ENCODE data around the gene TMEM200A. TPM values are rescaled to one million over a fixed set of nuclear protein-coding genes. Genes with fewer than 3 reads are reported as not detected.

The TMEM200A gene
- total RNA-seq (2021; fragmentation: NEBNext Ultra II Directional; extraction: Animal tissue kit (Norgen Biotek cat#: 25700)) = 100 to 1,000 TPM in 4 of 6 experiments, 10 to 100 TPM in 2; 78.0 to 131 (median 114) TPM
- long read RNA-seq, transcript TMEM200A-204 (2 exons, 2,899 nt) = minor isoform, 25 of 90 reads
- long read RNA-seq, transcript TMEM200A-201 (3 exons, 3,512 nt) = major isoform, 39 of 90 reads
- long read RNA-seq, partial matches to known transcripts = 22 of 90 reads
- long read RNA-seq, other reads (novel, unspliced or antisense) = 4 of 90 reads

DNA sequence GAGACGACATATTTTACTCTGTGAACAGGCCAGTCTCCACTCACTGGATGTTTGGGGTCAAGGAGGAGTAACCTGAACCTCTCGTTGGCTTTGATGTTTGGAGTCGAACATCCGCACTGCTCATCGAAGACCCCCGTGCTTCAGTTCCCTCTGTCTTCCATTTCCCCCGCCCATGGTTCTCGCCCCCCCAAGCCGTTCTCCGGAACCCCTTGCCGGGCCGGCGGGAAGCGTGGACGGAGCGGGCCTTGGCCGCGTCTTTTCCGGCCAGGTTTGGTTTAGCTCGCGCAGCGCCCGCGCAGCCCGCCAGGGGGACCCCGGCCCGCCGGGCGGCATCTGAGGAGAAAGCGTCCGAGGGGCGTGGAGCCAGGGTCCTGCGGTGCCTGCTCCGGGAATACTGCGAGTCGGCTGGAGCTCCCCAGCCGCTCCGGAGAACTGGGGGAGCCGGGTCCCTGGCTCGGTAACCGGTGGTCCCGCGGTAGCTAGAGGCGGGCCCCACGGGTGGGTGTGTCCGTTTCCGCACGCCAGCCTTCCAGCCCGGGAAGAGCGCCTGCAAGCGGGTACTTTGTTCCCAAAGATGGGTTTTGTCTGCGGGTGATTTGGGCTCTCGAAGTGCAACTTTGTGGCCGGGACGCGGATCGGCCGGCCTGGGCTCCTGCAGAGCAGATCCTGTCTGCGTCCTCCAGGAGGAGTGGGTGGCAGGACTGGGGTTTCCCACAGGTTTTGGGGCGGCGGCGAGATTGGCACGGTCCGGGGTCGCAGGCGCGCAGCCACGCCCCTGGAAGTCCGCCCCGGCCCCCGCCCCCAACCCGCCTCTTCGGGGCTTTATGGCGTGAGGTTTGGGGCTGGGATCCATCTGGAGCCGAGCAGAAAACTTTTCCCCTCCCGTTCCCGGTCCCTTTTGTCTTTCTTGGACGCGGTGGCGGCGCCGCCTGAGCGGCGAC is at the start of gene TMEM200A:
Gene TMEM200A (plus strand): TSS at position 852 of the 941 bp plus-strand sequence. CDS start 74,406 bp downstream, outside the sequence.
- Mint-ChIP-seq H3K4me3 (peak within 1 kb of the TSS; percentile 92), H3K4me1 (ENCODE audit: low read depth) (peaks cover 49% of the 10 kb centered on the region), H3K36me3 (ENCODE audit: low read depth) (peaks cover 35% of the 10 kb centered on the region), H3K27ac (peak within 1 kb of the TSS; percentile 75), H3K27me3 (ENCODE audit: insufficient read depth) (no peaks in the 10 kb centered on the region; the same call in 1 of the 2 replicates), H3K9me3 (no peaks in the 10 kb centered on the region)
- TF ChIP-seq CTCF (IDR thresholded peaks at IDR 0.05) = peak; percentile 91
- DNase-seq = peak; percentile 39

- peak; percentile 10 for DNase-seq
- Mint-ChIP-seq H3K4me3 (no peak overlapping the region), H3K27ac (no peak overlapping the region), H3K36me3 (ENCODE audit: low read depth) (no peaks in the 10 kb centered on the region), H3K9me3 (no peaks in the 10 kb centered on the region), H3K4me1 (ENCODE audit: low read depth) (peaks cover 57% of the 10 kb centered on the region), H3K27me3 (ENCODE audit: insufficient read depth) (no peaks in the 10 kb centered on the region)
- no peak for TF ChIP-seq CTCF (IDR thresholded peaks at IDR 0.05)
Measured at GRCh38 chr6:130320908-130321307, 44.9 kb upstream of the TMEM200A start.

GRCh38 chr6:130322673-130323268 is 43.0 kb upstream of the TMEM200A start:
- H3K36me3 Mint-ChIP-seq (ENCODE audit: low read depth) = 0 out of 2 replicates have a peak, but pooled peaks cover 5% of the 10 kb centered on the region
- TF ChIP-seq CTCF (IDR thresholded peaks at IDR 0.05) = peak; percentile 96
- no peaks in the 10 kb centered on the region for H3K9me3 Mint-ChIP-seq
- no peaks in the 10 kb centered on the region for H3K27me3 Mint-ChIP-seq (ENCODE audit: insufficient read depth)
- H3K27ac Mint-ChIP-seq = peak overlapping the region; percentile 29
- no peak overlapping the region for H3K4me3 Mint-ChIP-seq
- peak; percentile 64 for DNase-seq
- peaks cover 69% of the 10 kb centered on the region for H3K4me1 Mint-ChIP-seq (ENCODE audit: low read depth)

DNA sequence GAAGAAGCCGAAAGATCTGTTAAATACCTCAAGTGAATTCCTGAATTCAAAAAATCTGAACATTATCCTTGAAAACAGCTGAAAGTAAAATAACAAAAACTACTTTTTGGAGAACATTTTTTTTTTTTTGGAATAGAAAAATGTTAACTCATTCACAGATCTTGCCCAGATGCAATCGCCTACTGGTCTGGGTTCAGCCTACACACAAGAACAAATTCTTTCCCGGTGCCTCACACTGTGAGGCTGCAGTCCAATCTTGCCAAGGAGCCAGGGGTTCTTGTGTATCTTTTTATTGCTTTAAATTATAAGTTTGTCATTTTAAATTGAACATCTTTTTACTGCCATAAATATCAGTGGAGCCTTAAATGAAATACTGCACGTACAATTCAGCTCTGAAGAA is 41.2 kb upstream of the TMEM200A start:
- peak overlapping the region; percentile 71 for H3K27ac Mint-ChIP-seq
- peaks cover 5% of the 10 kb centered on the region; the same call in 1 of the 2 replicates for H3K36me3 Mint-ChIP-seq (ENCODE audit: low read depth)
- H3K27me3 Mint-ChIP-seq (ENCODE audit: insufficient read depth) = no peaks in the 10 kb centered on the region
- peak overlapping the region; percentile 66 for H3K4me3 Mint-ChIP-seq
- H3K4me1 Mint-ChIP-seq (ENCODE audit: low read depth) = peaks cover 75% of the 10 kb centered on the region
- no peak for TF ChIP-seq CTCF (IDR thresholded peaks at IDR 0.05)
- H3K9me3 Mint-ChIP-seq = no peaks in the 10 kb centered on the region
- peak; percentile 68 for DNase-seq

DNA sequence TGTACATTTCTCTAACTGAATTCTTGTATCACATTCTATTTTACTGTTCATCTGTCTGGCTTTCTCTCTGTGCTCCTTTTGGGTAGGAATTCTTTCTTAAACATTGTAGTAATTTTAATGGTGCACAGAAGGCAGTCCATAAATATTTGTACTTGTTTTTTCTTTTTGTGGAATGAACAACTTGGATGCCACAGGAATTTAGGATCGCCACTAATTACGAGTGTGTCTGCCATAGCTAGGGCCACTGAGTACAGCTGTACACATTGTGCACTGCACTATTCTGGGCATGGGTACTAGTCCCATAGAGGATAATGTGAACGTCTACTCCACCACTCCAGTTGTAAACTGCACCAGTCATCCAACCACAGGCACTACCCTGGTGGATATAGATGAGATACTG is 39.3 kb upstream of the TMEM200A start:
- Mint-ChIP-seq H3K36me3 (ENCODE audit: low read depth) (peaks cover 5% of the 10 kb centered on the region; the same call in 1 of the 2 replicates), H3K27me3 (ENCODE audit: insufficient read depth) (no peaks in the 10 kb centered on the region)

More for the DNA sequence above, 39.3 kb upstream of the TMEM200A start:
- peak; percentile 45 for DNase-seq
- H3K27ac Mint-ChIP-seq = no peak overlapping the region
- H3K9me3 Mint-ChIP-seq = no peaks in the 10 kb centered on the region
- H3K4me1 Mint-ChIP-seq (ENCODE audit: low read depth) = peaks cover 61% of the 10 kb centered on the region
- TF ChIP-seq CTCF (IDR thresholded peaks at IDR 0.05) = no peak
- no peak overlapping the region; the same call in 1 of the 2 replicates for H3K4me3 Mint-ChIP-seq
